ENCODE measurements around the gene ANO2. TPM values are rescaled to one million over a fixed set of nuclear protein-coding genes. Genes with fewer than 3 reads are reported as not detected.

Gene ANO2
- total and polyA plus RNA-seq, 2 experiments from 2014 or later = 0.21 TPM; not detected in 1

DNA sequence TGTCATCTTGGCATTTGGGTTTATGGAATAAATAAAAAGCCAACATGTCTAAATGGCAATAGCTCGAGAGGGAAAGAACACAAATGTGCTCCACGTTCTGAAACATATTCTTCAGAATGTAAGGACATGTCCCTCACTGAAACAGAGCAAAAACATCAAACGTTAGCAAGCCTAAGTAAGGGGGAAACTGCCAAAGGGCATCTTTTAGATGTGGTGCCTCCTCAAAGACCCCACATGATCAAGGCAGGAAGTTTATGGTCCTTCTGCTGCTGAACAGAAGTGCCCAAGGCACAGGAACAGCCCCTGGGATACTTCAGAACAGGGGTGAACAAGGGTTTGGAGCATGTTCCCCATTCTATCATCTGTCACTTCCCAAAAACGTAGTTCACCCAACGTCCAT lies 227.0 kb downstream of the ANO2 start:
- no peak for DNase-seq (ENCODE audit: low read depth in 1 of 2, low spot score in 1 of 2)
- no peaks in the 10 kb centered on the region for H3K27me3 ChIP-seq
- H3K27ac ChIP-seq = no peak overlapping the region
- TF ChIP-seq, protein P1, sequence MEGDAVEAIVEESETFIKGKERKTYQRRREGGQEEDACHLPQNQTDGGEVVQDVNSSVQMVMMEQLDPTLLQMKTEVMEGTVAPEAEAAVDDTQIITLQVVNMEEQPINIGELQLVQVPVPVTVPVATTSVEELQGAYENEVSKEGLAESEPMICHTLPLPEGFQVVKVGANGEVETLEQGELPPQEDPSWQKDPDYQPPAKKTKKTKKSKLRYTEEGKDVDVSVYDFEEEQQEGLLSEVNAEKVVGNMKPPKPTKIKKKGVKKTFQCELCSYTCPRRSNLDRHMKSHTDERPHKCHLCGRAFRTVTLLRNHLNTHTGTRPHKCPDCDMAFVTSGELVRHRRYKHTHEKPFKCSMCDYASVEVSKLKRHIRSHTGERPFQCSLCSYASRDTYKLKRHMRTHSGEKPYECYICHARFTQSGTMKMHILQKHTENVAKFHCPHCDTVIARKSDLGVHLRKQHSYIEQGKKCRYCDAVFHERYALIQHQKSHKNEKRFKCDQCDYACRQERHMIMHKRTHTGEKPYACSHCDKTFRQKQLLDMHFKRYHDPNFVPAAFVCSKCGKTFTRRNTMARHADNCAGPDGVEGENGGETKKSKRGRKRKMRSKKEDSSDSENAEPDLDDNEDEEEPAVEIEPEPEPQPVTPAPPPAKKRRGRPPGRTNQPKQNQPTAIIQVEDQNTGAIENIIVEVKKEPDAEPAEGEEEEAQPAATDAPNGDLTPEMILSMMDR (IDR thresholded peaks at IDR 0.05; ENCODE audit: low read depth, low read length) = no peak
- H3K9me3 ChIP-seq (ENCODE audit: low read depth) = no peaks in the 10 kb centered on the region
- no peak overlapping the region for H3K4me3 ChIP-seq
- H3K36me3 ChIP-seq = no peaks in the 10 kb centered on the region
- H3K4me1 ChIP-seq (ENCODE audit: low read depth) = peaks cover 15% of the 10 kb centered on the region

DNA sequence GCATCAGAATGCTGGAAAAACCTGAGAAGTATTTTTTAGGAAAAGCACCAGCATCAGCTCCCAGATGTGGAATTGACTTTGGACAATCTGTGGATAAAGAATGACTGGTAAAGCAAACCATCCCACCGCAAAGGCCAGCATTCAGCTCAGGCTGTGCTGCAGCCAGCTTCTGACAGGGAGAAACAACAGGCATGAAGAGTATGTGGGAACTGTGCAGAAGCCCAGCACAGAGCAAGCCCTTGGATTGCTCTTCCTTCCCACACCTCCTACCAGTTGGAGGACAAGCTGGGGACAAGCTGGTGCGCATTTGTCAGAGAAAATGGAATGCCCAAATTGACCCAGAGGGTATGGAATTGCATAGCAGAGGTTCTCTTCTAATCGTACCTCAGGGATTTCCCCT lies 228.1 kb downstream of the ANO2 start:
- DNase-seq (ENCODE audit: low read depth in 1 of 2, low spot score in 1 of 2) = no peak
- Histone ChIP-seq H3K27me3 (no peaks in the 10 kb centered on the region), H3K4me3 (no peak overlapping the region), H3K4me1 (ENCODE audit: low read depth) (peaks cover 15% of the 10 kb centered on the region), H3K27ac (no peak overlapping the region), H3K9me3 (ENCODE audit: low read depth) (no peaks in the 10 kb centered on the region), H3K36me3 (no peaks in the 10 kb centered on the region)
- TF ChIP-seq, protein P1 (IDR thresholded peaks at IDR 0.05; ENCODE audit: low read depth, low read length) = no peak

GRCh38 chr12:5716201-5716600 lies 228.9 kb downstream of the ANO2 start:
- Histone ChIP-seq H3K27ac (no peak overlapping the region), H3K27me3 (no peaks in the 10 kb centered on the region), H3K4me3 (no peak overlapping the region), H3K36me3 (no peaks in the 10 kb centered on the region), H3K9me3 (ENCODE audit: low read depth) (no peaks in the 10 kb centered on the region), H3K4me1 (ENCODE audit: low read depth) (peaks cover 15% of the 10 kb centered on the region)
- TF ChIP-seq, protein P1 (IDR thresholded peaks at IDR 0.05; ENCODE audit: low read depth, low read length) = no peak
- DNase-seq (ENCODE audit: low read depth in 1 of 2, low spot score in 1 of 2) = no peak

DNA sequence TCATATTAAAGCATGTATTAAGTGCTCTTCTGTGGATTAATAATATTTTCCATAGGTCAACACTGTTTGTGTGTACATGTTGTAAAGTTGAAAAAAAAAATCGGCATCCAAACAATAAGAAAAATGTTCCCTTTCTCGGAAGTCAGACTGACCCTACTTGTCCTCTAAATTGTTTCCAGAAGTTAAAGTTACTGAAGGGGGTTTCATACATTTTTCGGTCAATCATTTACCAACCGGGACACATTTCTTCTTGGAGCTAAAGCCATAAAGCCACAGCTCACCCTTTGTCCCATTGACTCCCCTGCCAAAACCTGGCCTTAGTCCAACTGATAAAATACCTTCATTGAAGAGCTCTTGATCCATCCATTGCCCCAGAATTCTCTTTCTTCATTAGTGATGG lies 230.0 kb downstream of the ANO2 start:
- TF ChIP-seq, protein P1 (IDR thresholded peaks at IDR 0.05; ENCODE audit: low read depth, low read length) = no peak
- Histone ChIP-seq H3K27ac (no peak overlapping the region), H3K4me1 (ENCODE audit: low read depth) (peaks cover 4% of the 10 kb centered on the region), H3K36me3 (no peaks in the 10 kb centered on the region), H3K9me3 (ENCODE audit: low read depth) (no peaks in the 10 kb centered on the region), H3K4me3 (no peak overlapping the region), H3K27me3 (no peaks in the 10 kb centered on the region)
- DNase-seq (ENCODE audit: low read depth in 1 of 2, low spot score in 1 of 2) = no peak

DNA sequence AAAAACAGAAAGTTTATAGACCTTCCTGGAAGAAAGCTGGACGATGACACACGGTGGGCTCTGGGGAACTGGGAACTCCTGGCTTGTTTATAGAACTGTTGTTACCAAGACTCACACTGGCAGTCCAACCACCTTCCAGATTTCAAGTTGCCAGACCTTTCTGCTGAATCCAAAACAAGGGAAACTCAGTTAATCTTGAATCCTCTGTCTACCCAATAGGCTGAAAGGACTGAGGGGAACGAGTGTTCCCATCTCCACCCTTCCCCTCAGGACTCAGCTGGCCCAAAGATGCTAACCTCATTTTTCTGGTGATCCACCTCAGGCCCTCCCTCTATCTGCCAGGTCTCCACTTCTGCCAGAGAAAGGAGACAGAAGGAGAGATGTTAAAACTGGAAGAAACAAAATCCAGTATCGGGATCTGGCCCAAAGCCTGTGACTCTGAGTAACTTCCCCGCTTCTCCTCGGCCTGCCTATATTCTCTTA lies 231.4 kb downstream of the ANO2 start:
- H3K36me3 ChIP-seq = no peaks in the 10 kb centered on the region
- no peak overlapping the region for H3K27ac ChIP-seq
- no peaks in the 10 kb centered on the region for H3K27me3 ChIP-seq
- TF ChIP-seq, protein P1 (IDR thresholded peaks at IDR 0.05; ENCODE audit: low read depth, low read length) = no peak
- H3K9me3 ChIP-seq (ENCODE audit: low read depth) = no peaks in the 10 kb centered on the region
- no peak for DNase-seq (ENCODE audit: low read depth in 1 of 2, low spot score in 1 of 2)
- no peak overlapping the region for H3K4me3 ChIP-seq
- H3K4me1 ChIP-seq (ENCODE audit: low read depth) = no peaks in the 10 kb centered on the region

All from cardiac muscle cell (in vitro differentiated cells and primary cell).